HG02840 (cell line): ENCODE results near the gene MAD2L1BP.
"Not testable (repeated sequence)": the region's sequence is repeated elsewhere in the genome, so short reads cannot be mapped to it uniquely, and the experiment has no call there.

Experiments used
- ATAC-seq: cut with Tn5 transposase; IDR thresholded peaks from one replicate; pipeline ENCODE4 v1.9.1; 2021; ENCODE audit warnings: mild to moderate bottlenecking, moderate library complexity, moderate number of reproducible peaks; ENCODE audit not compliant: unreplicated experiment, low FRiP score

The MAD2L1BP gene

GRCh38 chr6:43625393-43625992 lies 10.1 kb upstream of the MAD2L1BP start:
- no peak for ATAC-seq

- no peak for ATAC-seq
Measured at GRCh38 chr6:43627008-43627825, 8.4 kb upstream of the MAD2L1BP start.

GRCh38 chr6:43628393-43629103 lies 7.1 kb upstream of the MAD2L1BP start:
- no peak for ATAC-seq

GRCh38 chr6:43629104-43629504 lies 6.5 kb upstream of the MAD2L1BP start, which contains the start of gene GTPBP2:
Gene GTPBP2, minus strand, starts transcription at chr6:43629264. Its CDS starts 102 bp downstream, at chr6:43629162.
- peak; percentile 84 for ATAC-seq

GRCh38 chr6:43629505-43630300 lies 5.9 kb upstream of the MAD2L1BP start:
- ATAC-seq: peak; percentile 69

GRCh38 chr6:43630980-43631619 lies 4.5 kb upstream of the MAD2L1BP start:
- no peak for ATAC-seq

- not testable (repeated sequence) for ATAC-seq
Measured at GRCh38 chr6:43633002-43633401, 2.6 kb upstream of the MAD2L1BP start.

GRCh38 chr6:43634702-43635303 lies 837 bp upstream of the MAD2L1BP start:
- no peak for ATAC-seq

- ATAC-seq: no peak
Measured at GRCh38 chr6:43636308-43636659, 644 bp downstream of the MAD2L1BP start.

GRCh38 chr6:43639984-43640800 lies 4.6 kb downstream of the MAD2L1BP start:
- ATAC-seq: no peak

GRCh38 chr6:43644940-43645612 lies 9.4 kb downstream of the MAD2L1BP start, which contains the start of gene RSPH9:
Gene RSPH9, plus strand, starts transcription at chr6:43645036. Its CDS starts 63 bp downstream, at chr6:43645099.
- ATAC-seq: no peak

- ATAC-seq: no peak
Measured at GRCh38 chr6:43645613-43645964, 9.9 kb downstream of the MAD2L1BP start.

- ATAC-seq: no peak
Measured at GRCh38 chr6:43647613-43648012, 12.0 kb downstream of the MAD2L1BP start.

GRCh38 chr6:43648248-43648647 lies 12.6 kb downstream of the MAD2L1BP start:
- ATAC-seq: no peak

GRCh38 chr6:43652822-43653221 lies 17.2 kb downstream of the MAD2L1BP start:
- not testable (repeated sequence) for ATAC-seq

- no peak for ATAC-seq
Measured at GRCh38 chr6:43657221-43657802, 21.7 kb downstream of the MAD2L1BP start.

GRCh38 chr6:43658161-43658560 lies 22.5 kb downstream of the MAD2L1BP start:
- ATAC-seq: no peak

- not testable (repeated sequence) for ATAC-seq
Measured at GRCh38 chr6:43662948-43663347, 27.3 kb downstream of the MAD2L1BP start.
